IMR-90 (cell line): ENCODE data around the gene CARNS1. TPM values are rescaled to one million over a fixed set of nuclear protein-coding genes. Genes with fewer than 3 reads are reported as not detected.

ENCODE experiments used
- ATAC-seq: fragments of 200-7000 bp; cut with Tn5 transposase; 2 replicates; pipeline ENCODE4 v1.9.1; 2020; ENCODE audit warnings: low read depth, mild to moderate bottlenecking, moderate library complexity
- BruUV-seq: library from RNA; stranded (reverse); fragments of 400-500 nt; replicated peaks from 2 replicates; lab custom pipeline; 2021; lab: Mats Ljungman, UMichigan
- CTCF ChIA-PET: fragments of 300-600 bp; formaldehyde crosslinking; extraction: SDS; loops from one replicate; lab custom pipeline; 2021; ENCODE audit warnings: antibody characterized with exemption; lab: Yijun Ruan, JAX
- POLR2A ChIA-PET: fragments of 300-600 bp; sonication (Branson Sonifier 250); formaldehyde crosslinking; loops from one replicate; lab custom pipeline; 2022; ENCODE audit warnings: antibody characterized with exemption; ENCODE audit not compliant: unreplicated experiment; lab: Charles Lee
- DNase-seq: peaks from one replicate; pipeline ENCODE4 v3.0.0; 2013
- H2AFZ ChIP-seq: replicated peaks from 2 replicates; pipeline ENCODE3; 2013; ENCODE audit warnings: low read length, mild to moderate bottlenecking; ENCODE audit not compliant: poor library complexity
- H2AK5ac ChIP-seq: 2 replicates; pipeline ENCODE4 v1.6.1; 2013; ENCODE audit warnings: low read depth, low read length, inconsistent platforms
- H2AK9ac ChIP-seq: replicated peaks from 2 replicates; pipeline ENCODE3; 2013; ENCODE audit warnings: mild to moderate bottlenecking, low read depth, low read length, moderate library complexity; ENCODE audit not compliant: poor library complexity
- H2BK120ac ChIP-seq: 2 replicates; pipeline ENCODE4 v1.6.1; 2013; ENCODE audit warnings: low read depth, low read length, inconsistent platforms
- H2BK15ac ChIP-seq: 3 replicates; pipeline ENCODE4 v1.6.1; 2013; ENCODE audit warnings: low read depth, low read length, inconsistent platforms
- H2BK20ac ChIP-seq: 2 replicates; pipeline ENCODE4 v1.6.1; 2013; ENCODE audit warnings: low read depth, mild to moderate bottlenecking, inconsistent platforms, low read length, moderate library complexity
- H2BK5ac ChIP-seq: 2 replicates; pipeline ENCODE4 v1.6.1; 2013; ENCODE audit warnings: mild to moderate bottlenecking, low read depth, low read length, inconsistent platforms; ENCODE audit not compliant: poor library complexity, severe bottlenecking
- H3K14ac ChIP-seq: replicated peaks from 2 replicates; pipeline ENCODE4 v1.6.1; 2013; ENCODE audit warnings: low read depth, low read length, inconsistent platforms
- H3K18ac ChIP-seq: 2 replicates; pipeline ENCODE4 v1.6.1; 2013; ENCODE audit warnings: low read depth, low read length, control low read depth
- H3K23ac ChIP-seq: 2 replicates; pipeline ENCODE4 v1.6.1; 2013; ENCODE audit warnings: low read depth, low read length, inconsistent platforms
- H3K27ac ChIP-seq: 2 replicates; pipeline ENCODE4 v1.5.1; 2013; ENCODE audit warnings: mild to moderate bottlenecking, control low read depth, low read length; ENCODE audit not compliant: insufficient read depth
- H3K27me3 ChIP-seq: 2 replicates; pipeline ENCODE4 v1.6.1; 2013; ENCODE audit warnings: low read length; ENCODE audit not compliant: control insufficient read depth, insufficient read depth
- H3K36me3 ChIP-seq: 2 replicates; pipeline ENCODE4 v1.6.1; 2013; ENCODE audit warnings: low read length, mixed read lengths; ENCODE audit not compliant: control insufficient read depth, insufficient read depth
- H3K4ac ChIP-seq: 2 replicates; pipeline ENCODE4 v1.6.1; 2013; ENCODE audit warnings: low read depth, low read length, inconsistent platforms
- H3K4me1 ChIP-seq: 2 replicates; pipeline ENCODE4 v1.6.1; 2013; ENCODE audit warnings: low read length, mixed read lengths; ENCODE audit not compliant: control insufficient read depth, insufficient read depth
- H3K4me2 ChIP-seq: 2 replicates; pipeline ENCODE4 v1.6.1; 2013; ENCODE audit warnings: low read depth, mild to moderate bottlenecking, control low read depth, low read length, moderate library complexity
- H3K4me3 ChIP-seq: 2 replicates; pipeline ENCODE4 v1.5.1; 2013; ENCODE audit warnings: low read depth, mild to moderate bottlenecking, control low read depth, low read length, moderate library complexity; ENCODE audit not compliant: insufficient read depth
- H3K56ac ChIP-seq: 2 replicates; pipeline ENCODE4 v1.6.1; 2013; ENCODE audit warnings: low read length, inconsistent platforms; ENCODE audit not compliant: insufficient read depth; ENCODE audit errors: extremely low read depth
- H3K79me1 ChIP-seq, 2 experiments: 2 replicates each; pipeline ENCODE4 v1.6.1; 2013; ENCODE audit warnings: low read length in 2 of 2, inconsistent platforms in 1 of 2, low read depth in 1 of 2
- H3K9ac ChIP-seq: 2 replicates; pipeline ENCODE4 v1.6.1; 2013; ENCODE audit warnings: low read depth, low read length, control low read depth
- H3K9me1 ChIP-seq: 2 replicates; pipeline ENCODE4 v1.6.1; 2013; ENCODE audit warnings: low read length, inconsistent platforms; ENCODE audit not compliant: insufficient read depth
- H3K9me3 ChIP-seq: 2 replicates; pipeline ENCODE4 v1.6.1; 2013; ENCODE audit warnings: low read length; ENCODE audit not compliant: control insufficient read depth, insufficient read depth
- H4K20me1 ChIP-seq: 2 replicates; pipeline ENCODE4 v1.6.1; 2013; ENCODE audit warnings: low read length, inconsistent platforms; ENCODE audit not compliant: insufficient read depth
- H4K5ac ChIP-seq: 2 replicates; pipeline ENCODE4 v1.6.1; 2013; ENCODE audit warnings: mild to moderate bottlenecking, low read depth, low read length, control low read depth
- H4K8ac ChIP-seq, 2 experiments: 2 replicates each; pipeline ENCODE4 v1.6.1; 2013; ENCODE audit warnings: low read depth in 2 of 2, low read length in 2 of 2, control low read depth in 1 of 2, inconsistent platforms in 1 of 2
- H4K91ac ChIP-seq: 2 replicates; pipeline ENCODE4 v1.6.1; 2013; ENCODE audit warnings: low read depth, low read length, inconsistent platforms; ENCODE audit not compliant: insufficient read depth
- CTCF ChIP-seq: conservative IDR thresholded peaks from 2 replicates; pipeline ENCODE4 v1.5.1; 2012; ENCODE audit warnings: mild to moderate bottlenecking, low read depth, low read length, improper control_type of control experiment
- MAFK ChIP-seq: IDR thresholded peaks from 2 replicates; pipeline ENCODE4 v1.6.1; 2012; ENCODE audit warnings: low read depth, low read length, improper control_type of control experiment
- MAZ ChIP-seq: IDR thresholded peaks from 2 replicates; pipeline ENCODE4 v1.6.1; 2012; ENCODE audit warnings: low read depth, mild to moderate bottlenecking, low read length, improper control_type of control experiment, moderate library complexity, borderline replicate concordance
- MXI1 ChIP-seq: IDR thresholded peaks from 2 replicates; pipeline ENCODE4 v1.6.1; 2012; ENCODE audit warnings: low read depth, mild to moderate bottlenecking, low read length, moderate library complexity, borderline replicate concordance
- POLR2A ChIP-seq: IDR thresholded peaks from 2 replicates; pipeline ENCODE4 v1.6.1; 2012; ENCODE audit warnings: mild to moderate bottlenecking, low read depth, low read length
- USF2 ChIP-seq: fragments of 150-350 bp; IDR thresholded peaks from 2 replicates; pipeline ENCODE4 v1.6.1; 2017; ENCODE audit warnings: mild to moderate bottlenecking, antibody characterized with exemption, low read length, low read depth
- WGBS, 2 experiments: methylation state at CpG; one replicate each; pipeline versions ENCODE4 v1.1.5 to v1.1.7; 2013; ENCODE audit warnings: missing lambda C conversion rate in 2 of 2; ENCODE audit not compliant: insufficient read length in 1 of 2; ENCODE audit errors: extremely low coverage in 2 of 2; 5-methylcytosine and 5-hydroxymethylcytosine counted together
- dilution Hi-C: fragments of 300-500 bp; cut with HindIII; formaldehyde crosslinking; loops from one replicate; pipeline ENCODE4 v1.14.3; 2018; ENCODE audit warnings: low sequenced_read_pairs; ENCODE audit not compliant: unreplicated experiment
- in situ Hi-C: fragments of 300-500 bp; cut with MboI; formaldehyde crosslinking; loops from 3 replicates; pipeline ENCODE4 v1.14.3; 2019; ENCODE audit warnings: low sequenced_read_pairs, inconsistent platforms, mixed read lengths
- intact Hi-C: fragments of 100-400 bp; cut with micrococcal nuclease; formaldehyde crosslinking; loops from 2 replicates; pipeline ENCODE4 v1.10.0; 2022
- polyA plus RNA-seq, 3 experiments: library from polyadenylated mRNA; depleted of rRNA; stranded (reverse); fragments of >200 nt; gene quantifications; 2 replicates each; pipeline ENCODE4 v1.2.3, GENCODE V29; 2012; ENCODE audit warnings: low replicate concordance in 1 of 3
- total RNA-seq: library from RNA; depleted of rRNA; stranded (reverse); fragments of >200 nt; gene quantifications from 2 replicates; pipeline ENCODE4 v1.2.3, GENCODE V29; 2012

The CARNS1 gene
- total and polyA plus RNA-seq, 2 of the 4 experiments (the other 2 are of a cell fraction): under 0.01 to 0.32 TPM

GRCh38 chr11:67366961-67367760, 48.3 kb upstream of the CARNS1 start:
- ChIA-PET POLR2A (no interaction called here), CTCF (no interaction called here)
- DNase-seq (no peak), ATAC-seq (peak; percentile 25)
- in situ Hi-C loops: no loop called here
- peak overlapping the region; percentile 60; the same call in 1 of the 2 replicates for H3K14ac ChIP-seq
- peak overlapping the region; percentile 20 for H3K9ac ChIP-seq
- H2AK9ac ChIP-seq: peak overlapping the region; percentile 80
- H2AFZ ChIP-seq: no peak overlapping the region
- H3K56ac ChIP-seq: no peak overlapping the region
- peak overlapping the region; percentile 80 for H3K27ac ChIP-seq
- no peaks in the 10 kb centered on the region for H3K9me3 ChIP-seq
- H2BK5ac ChIP-seq: peak overlapping the region; percentile 47
- H3K79me1 ChIP-seq: peaks cover 5 to 81% of the 10 kb centered on the region in 2 experiments; a peak in 3 of 4 replicates
- H4K5ac ChIP-seq: peak overlapping the region; percentile 81
- WGBS, 2 experiments: 33% methylated on average over 3 of the region's 25 CpGs; no CpG with 5 or more reads in 1 of the 2 experiments
- peak overlapping the region; percentile 57 for H3K4me2 ChIP-seq
- H3K9me1 ChIP-seq: peaks cover 48% of the 10 kb centered on the region
- dilution Hi-C loops: no loop called here
- peak overlapping the region; percentile 47 for H2BK20ac ChIP-seq
- H3K27me3 ChIP-seq: no peaks in the 10 kb centered on the region
- peak overlapping the region; percentile 50 for H3K18ac ChIP-seq
- BruUV-seq: no TSS peak
- H4K8ac ChIP-seq: peak overlapping the region in 1 of 2 experiments; percentile 71; a peak in 2 of 4 replicates
- H2BK120ac ChIP-seq: peak overlapping the region; percentile 76
- peak overlapping the region; percentile 79 for H2AK5ac ChIP-seq
- peak overlapping the region; percentile 87 for H3K4ac ChIP-seq
- TF ChIP-seq MAZ (peak; percentile 66; the same call in 1 of the 2 replicates), MXI1 (no peak), USF2 (no peak), CTCF (no peak), POLR2A (no peak), MAFK (no peak)
- intact Hi-C loops: no loop called here
- peaks cover 28% of the 10 kb centered on the region for H3K36me3 ChIP-seq
- H2BK15ac ChIP-seq: peak overlapping the region; percentile 48; the same call in 2 of the 3 replicates
- peak overlapping the region; percentile 79; the same call in 1 of the 2 replicates for H3K23ac ChIP-seq
- peaks cover 53% of the 10 kb centered on the region for H3K4me1 ChIP-seq
- H3K4me3 ChIP-seq: no peak overlapping the region
- H4K20me1 ChIP-seq: peaks cover 67% of the 10 kb centered on the region
- peak overlapping the region; percentile 81 for H4K91ac ChIP-seq
